K562 (cell line): Measurements from ENCODE around the gene MPRIP. TPM values are rescaled to one million over a fixed set of nuclear protein-coding genes. Genes with fewer than 3 reads are reported as not detected.

Experiments used
- ATAC-seq: fragments of 200-7000 bp; cut with Tn5 transposase; 3 replicates; pipeline ENCODE4 v1.9.1; 2020; ENCODE audit warnings: moderate library complexity
- BruUV-seq: library from RNA; stranded (reverse); fragments of 400-500 nt; replicated peaks from 2 replicates; lab custom pipeline; 2021; lab: Mats Ljungman, UMichigan
- CTCF ChIA-PET: fragments of 300-600 bp; formaldehyde crosslinking; extraction: SDS; loops from one replicate; lab custom pipeline; 2021; ENCODE audit warnings: low intra/inter-chr PET ratio; lab: Yijun Ruan, JAX
- POLR2A ChIA-PET: fragments of 300-600, 350-650 bp; sonication (Branson Sonifier 250); formaldehyde crosslinking; extraction: SDS; loops from one replicate; lab custom pipeline; 2021; ENCODE audit warnings: antibody characterized with exemption, inconsistent platforms; lab: Yijun Ruan, JAX
- DNase-seq, 4 experiments: peaks; one replicate each; pipeline versions ENCODE4 v3.0.0 to v3.0.0-alpha.2; 2011 to 2018; ENCODE audit warnings: low spot score in 3 of 4, mixed read lengths in 3 of 4; ENCODE audit errors: extremely low read depth in 1 of 4
- FAIRE-seq: peaks from 2 replicates; lab custom pipeline; 2011; peaks lifted over from hg19 to GRCh38; lab: Jason Lieb, UNC
- H2AFZ ChIP-seq: 2 replicates; pipeline ENCODE4 v1.6.0; 2011; ENCODE audit warnings: low read depth, low read length, control low read depth, inconsistent platforms
- H3K27ac ChIP-seq: fragments of 200-600 bp; 3 replicates; pipeline ENCODE4 v1.8.0; 2011; ENCODE audit warnings: low read depth, mild to moderate bottlenecking, control low read depth, inconsistent platforms, low read length, moderate library complexity, mixed read lengths; ENCODE audit errors: extremely low read depth
- H3K27me3 ChIP-seq, 2 experiments: fragments of 300-600 bp in 1 of 2; 2 replicates in 1 of 2; 3 replicates in 1 of 2; pipeline versions ENCODE4 v1.6.0 to v1.8.0; 2011; ENCODE audit warnings: inconsistent platforms in 2 of 2, low read length in 2 of 2, mild to moderate bottlenecking in 1 of 2, mixed read lengths in 1 of 2, moderate library complexity in 1 of 2; ENCODE audit not compliant: control insufficient read depth in 2 of 2, insufficient read depth in 2 of 2
- H3K36me3 ChIP-seq: fragments of 300-600 bp; 3 replicates; pipeline ENCODE4 v1.8.0; 2011; ENCODE audit warnings: mild to moderate bottlenecking, low read length, inconsistent platforms; ENCODE audit not compliant: control insufficient read depth, insufficient read depth
- H3K4me1 ChIP-seq, 2 experiments: fragments of 200-600 bp in 1 of 2; replicated peaks in 1 of 2; 2 replicates in 1 of 2; 3 replicates in 1 of 2; pipeline versions ENCODE4 v1.5.1 to v1.8.0; 2011; ENCODE audit warnings: inconsistent platforms in 2 of 2, low read length in 2 of 2, mild to moderate bottlenecking in 1 of 2, mixed read lengths in 1 of 2, moderate library complexity in 1 of 2; ENCODE audit not compliant: control insufficient read depth in 2 of 2, insufficient read depth in 2 of 2
- H3K4me2 ChIP-seq: 2 replicates; pipeline ENCODE4 v1.6.1; 2011; ENCODE audit warnings: low read length, control low read depth, inconsistent platforms, mixed read lengths; ENCODE audit not compliant: insufficient read depth
- H3K4me3 ChIP-seq: fragments of 200-600 bp; sonication (generic), shearing (Covaris generic); 2 replicates; pipeline ENCODE4 v1.5.1; 2016; ENCODE audit warnings: control low read depth, inconsistent platforms
- H3K79me2 ChIP-seq: fragments of 200-600 bp; 3 replicates; pipeline ENCODE4 v1.8.0; 2011; ENCODE audit warnings: low read length, inconsistent platforms; ENCODE audit not compliant: control insufficient read depth, insufficient read depth
- H3K9ac ChIP-seq, 2 experiments: 2 replicates each; pipeline versions ENCODE4 v1.6.0 to v1.6.1; 2011; ENCODE audit warnings: low read depth in 2 of 2, low read length in 2 of 2, control low read depth in 1 of 2, inconsistent platforms in 1 of 2, mild to moderate bottlenecking in 1 of 2, mixed read lengths in 1 of 2; ENCODE audit not compliant: insufficient read depth in 1 of 2
- H3K9me1 ChIP-seq: one replicate; pipeline ENCODE4 v1.6.0; 2011; ENCODE audit warnings: inconsistent platforms, mild to moderate bottlenecking, low read length, moderate library complexity; ENCODE audit not compliant: control insufficient read depth, insufficient read depth
- H3K9me3 ChIP-seq: replicated peaks from 2 replicates; pipeline ENCODE4 v1.5.1; 2011; ENCODE audit warnings: low read depth, low read length, inconsistent platforms; ENCODE audit not compliant: control insufficient read depth, insufficient read depth
- H4K20me1 ChIP-seq: replicated peaks from 2 replicates; pipeline ENCODE4 v1.6.1; 2011; ENCODE audit warnings: low read length, inconsistent platforms, mixed read lengths; ENCODE audit not compliant: control insufficient read depth, insufficient read depth
- CBX1 ChIP-seq: sonication (generic); IDR thresholded peaks from 2 replicates; pipeline ENCODE4 v1.6.1; 2016; ENCODE audit warnings: antibody characterized with exemption, low read depth, mild to moderate bottlenecking
- HLTF ChIP-seq: fragments of 450-650 bp; IDR thresholded peaks from 2 replicates; pipeline ENCODE4 v1.6.1; 2016
- KDM5B ChIP-seq: fragments of 200-600 bp; sonication (generic); IDR thresholded peaks from 2 replicates; pipeline ENCODE4 v1.6.1; 2012; ENCODE audit warnings: low read depth, mild to moderate bottlenecking, moderate library complexity, low read length, control low read depth, inconsistent platforms; ENCODE audit not compliant: insufficient replicate concordance
- MCM2 ChIP-seq: fragments of 450-650 bp; IDR thresholded peaks from 2 replicates; pipeline ENCODE4 v1.6.1; 2017; ENCODE audit warnings: low read depth, mild to moderate bottlenecking
- MXI1 ChIP-seq: IDR thresholded peaks from 2 replicates; pipeline ENCODE4 v1.6.1; 2011; ENCODE audit warnings: low read depth, mild to moderate bottlenecking, improper control_type of control experiment, low read length
- NFRKB ChIP-seq: fragments of 450-650 bp; IDR thresholded peaks from 2 replicates; pipeline ENCODE4 v1.6.1; 2016; ENCODE audit warnings: low read depth
- NR1H2 ChIP-seq: sonication (generic); formaldehyde crosslinking; IDR thresholded peaks from 2 replicates; pipeline ENCODE4 v1.4.0; 2020; ENCODE audit warnings: mild to moderate bottlenecking, missing genetic modification reagents
- RNF2 ChIP-seq: sonication (generic); IDR thresholded peaks from 2 replicates; pipeline ENCODE4 v1.6.1; 2016
- STAT5A ChIP-seq: IDR thresholded peaks from 2 replicates; pipeline ENCODE4 v1.6.1; 2012; ENCODE audit warnings: low read length, inconsistent platforms, borderline replicate concordance
- TCFL5 ChIP-seq: fragments of 250-450 bp; sonication (Bioruptor Pico); conservative IDR thresholded peaks from 2 replicates; pipeline ENCODE4 v1.6.1; 2021; ENCODE audit warnings: mild to moderate bottlenecking, moderate library complexity, matching md5 sums
- ZNF354B ChIP-seq: fragments of 250-450 bp; sonication (Bioruptor Pico); IDR thresholded peaks from 2 replicates; pipeline ENCODE4 v1.4.0; 2020
- ZNF780A ChIP-seq: fragments of 250-450 bp; sonication (Bioruptor Pico); IDR thresholded peaks from 2 replicates; pipeline ENCODE4 v1.5.0; 2021; ENCODE audit warnings: mild to moderate bottlenecking
- WGBS: fragments of 100-300 bp; shearing (Covaris generic); methylation state at CpG from one replicate; pipeline ENCODE4 v1.1.6; 2016; ENCODE audit warnings: low coverage, mixed read lengths; ENCODE audit not compliant: insufficient coverage; ENCODE audit errors: missing lambda C conversion rate; 5-methylcytosine and 5-hydroxymethylcytosine counted together
- in situ Hi-C: fragments of 300-500 bp; cut with MboI; formaldehyde crosslinking; loops from 4 replicates; pipeline ENCODE4 v1.15.0; 2018; ENCODE audit warnings: inconsistent platforms, mixed read lengths
- intact Hi-C: fragments of 100-400 bp; cut with micrococcal nuclease; formaldehyde crosslinking; loops from 2 replicates; pipeline ENCODE4 v1.14.2; 2022
- polyA plus RNA-seq, 8 experiments: library from polyadenylated mRNA; depleted of rRNA in 4 of 8; stranded (reverse) in 5 of 8; unstranded in 3 of 8; fragments of >200 nt; fragmentation: Nextera tagmentation in 2 of 8; fragmentation: Illumina TruSeq in 1 of 8; extraction: Ambion mirVana in 2 of 8; extraction: Trizol in 1 of 8; gene quantifications; 2 replicates each; pipeline versions ENCODE4 v1.2.1 to v1.2.3, GENCODE V29; 2011 to 2014; ENCODE audit warnings: inconsistent platforms in 1 of 8, missing spikeins in 1 of 8
- total RNA-seq, 7 experiments: library from RNA; depleted of rRNA in 6 of 7; stranded (reverse); fragments of >200 nt in 6 of 7; fragmentation: Illumina TruSeq in 2 of 7; extraction: Trizol in 2 of 7; gene quantifications; 2 replicates each; pipeline versions ENCODE4 v1.2.1 to v1.2.3, GENCODE V29; 2011 to 2021; ENCODE audit warnings: low replicate concordance in 1 of 7
- TF ChIP-seq, protein P1 (sequence below): fragments of 450-650 bp; conservative IDR thresholded peaks from 2 replicates; pipeline ENCODE4 v1.6.1; 2016; ENCODE audit warnings: missing genetic modification characterization, low read depth, mild to moderate bottlenecking, missing compliant biosample characterization, moderate library complexity
- TF ChIP-seq, protein P2 (sequence below): fragments of 250-450 bp; sonication (Bioruptor Pico); IDR thresholded peaks from 2 replicates; pipeline ENCODE4 v1.8.0; 2022; ENCODE audit warnings: moderate library complexity, mild to moderate bottlenecking, inconsistent platforms
- TF ChIP-seq, protein P3 (sequence below): fragments of 450-650 bp; IDR thresholded peaks from 2 replicates; pipeline ENCODE4 v1.6.1; 2018; ENCODE audit warnings: mild to moderate bottlenecking, low read depth; ENCODE audit not compliant: partially characterized antibody
- TF ChIP-seq, protein P4 (sequence below): fragments of 250-450 bp; sonication (Bioruptor Pico); IDR thresholded peaks from 2 replicates; pipeline ENCODE4 v1.4.0; 2020; ENCODE audit warnings: borderline replicate concordance
- TF ChIP-seq, protein P5 (sequence below): IDR thresholded peaks from 2 replicates; pipeline ENCODE4 v1.6.1; 2016; ENCODE audit warnings: missing genetic modification characterization, missing compliant biosample characterization

Gene MPRIP
- total and polyA plus RNA-seq, 9 of the 15 experiments (the other 6 are each of a cell fraction or from before 2014, with no cell fraction given): 10.0 to 72.6 (median 30.1) TPM

DNA sequence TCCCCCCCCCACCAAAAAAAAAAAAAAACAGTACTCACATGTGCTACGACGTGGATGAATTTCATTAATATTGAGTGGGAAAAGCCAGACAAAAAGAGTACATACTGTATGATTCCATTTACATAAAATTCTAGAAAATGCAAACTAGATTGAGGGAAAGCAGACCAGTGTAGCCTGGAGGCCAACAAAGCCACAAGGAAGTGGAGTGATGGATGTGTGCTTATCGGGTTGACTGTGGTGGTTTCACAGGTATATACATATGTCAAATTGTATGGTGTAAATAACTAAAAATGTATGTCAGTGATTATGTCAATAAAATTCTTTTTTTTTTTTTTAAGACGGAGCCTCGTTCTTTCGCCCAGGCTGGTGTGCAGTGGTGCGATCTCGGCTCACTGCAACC lies 165.7 kb downstream of the MPRIP start:
- DNase-seq (no peak), FAIRE-seq (no peak), ATAC-seq (no peak)
- H4K20me1 ChIP-seq: no peaks in the 10 kb centered on the region
- POLR2A ChIA-PET: no interaction called here
- H3K36me3 ChIP-seq: peaks cover 29% of the 10 kb centered on the region; the same call in 2 of the 3 replicates
- H3K4me1 ChIP-seq: peaks cover 10 to 37% of the 10 kb centered on the region in 2 experiments; a peak in 4 of 5 replicates
- H3K9ac ChIP-seq: no peak overlapping the region
- no peaks in the 10 kb centered on the region for H3K9me1 ChIP-seq
- H2AFZ ChIP-seq: no peak overlapping the region
- peaks cover 29% of the 10 kb centered on the region for H3K79me2 ChIP-seq
- BruUV-seq: no TSS peak
- no peaks in the 10 kb centered on the region for H3K27me3 ChIP-seq
- WGBS: 42% methylated on average over 3 of the region's 8 CpGs
- CTCF ChIA-PET: no interaction called here
- H3K4me3 ChIP-seq: no peak overlapping the region
- no peaks in the 10 kb centered on the region for H3K9me3 ChIP-seq
- in situ Hi-C loops (no loop called here), intact Hi-C loops (loop anchor here (2.0 kb wide), 1 partner anchor 73 kb away; the partner anchor contains the start of gene COPS3)
- no peak overlapping the region for H3K4me2 ChIP-seq
- no peak overlapping the region for H3K27ac ChIP-seq
- TF ChIP-seq STAT5A (no peak), NFRKB (no peak), HLTF (no peak), MCM2 (no peak), KDM5B (no peak), RNF2 (no peak), MXI1 (no peak), TCFL5 (CRISPR knock-in tag) (no peak), NR1H2 (CRISPR knock-in tag) (no peak), CBX1 (no peak), ZNF354B (CRISPR knock-in tag) (no peak), ZNF780A (CRISPR knock-in tag) (no peak)
- TF ChIP-seq, protein P1, sequence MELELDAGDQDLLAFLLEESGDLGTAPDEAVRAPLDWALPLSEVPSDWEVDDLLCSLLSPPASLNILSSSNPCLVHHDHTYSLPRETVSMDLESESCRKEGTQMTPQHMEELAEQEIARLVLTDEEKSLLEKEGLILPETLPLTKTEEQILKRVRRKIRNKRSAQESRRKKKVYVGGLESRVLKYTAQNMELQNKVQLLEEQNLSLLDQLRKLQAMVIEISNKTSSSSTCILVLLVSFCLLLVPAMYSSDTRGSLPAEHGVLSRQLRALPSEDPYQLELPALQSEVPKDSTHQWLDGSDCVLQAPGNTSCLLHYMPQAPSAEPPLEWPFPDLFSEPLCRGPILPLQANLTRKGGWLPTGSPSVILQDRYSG (tag): no peak
- TF ChIP-seq, protein P2, sequence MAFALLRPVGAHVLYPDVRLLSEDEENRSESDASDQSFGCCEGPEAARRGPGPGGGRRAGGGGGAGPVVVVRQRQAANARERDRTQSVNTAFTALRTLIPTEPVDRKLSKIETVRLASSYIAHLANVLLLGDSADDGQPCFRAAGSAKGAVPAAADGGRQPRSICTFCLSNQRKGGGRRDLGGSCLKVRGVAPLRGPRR: no peak
- TF ChIP-seq, protein P3, sequence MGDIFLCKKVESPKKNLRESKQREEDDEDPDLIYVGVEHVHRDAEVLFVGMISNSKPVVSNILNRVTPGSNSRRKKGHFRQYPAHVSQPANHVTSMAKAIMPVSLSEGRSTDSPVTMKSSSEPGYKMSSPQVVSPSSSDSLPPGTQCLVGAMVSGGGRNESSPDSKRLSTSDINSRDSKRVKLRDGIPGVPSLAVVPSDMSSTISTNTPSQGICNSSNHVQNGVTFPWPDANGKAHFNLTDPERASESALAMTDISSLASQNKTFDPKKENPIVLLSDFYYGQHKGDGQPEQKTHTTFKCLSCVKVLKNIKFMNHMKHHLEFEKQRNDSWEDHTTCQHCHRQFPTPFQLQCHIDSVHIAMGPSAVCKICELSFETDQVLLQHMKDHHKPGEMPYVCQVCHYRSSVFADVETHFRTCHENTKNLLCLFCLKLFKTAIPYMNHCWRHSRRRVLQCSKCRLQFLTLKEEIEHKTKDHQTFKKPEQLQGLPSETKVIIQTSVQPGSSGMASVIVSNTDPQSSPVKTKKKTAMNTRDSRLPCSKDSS: no peak
- TF ChIP-seq, protein P4, sequence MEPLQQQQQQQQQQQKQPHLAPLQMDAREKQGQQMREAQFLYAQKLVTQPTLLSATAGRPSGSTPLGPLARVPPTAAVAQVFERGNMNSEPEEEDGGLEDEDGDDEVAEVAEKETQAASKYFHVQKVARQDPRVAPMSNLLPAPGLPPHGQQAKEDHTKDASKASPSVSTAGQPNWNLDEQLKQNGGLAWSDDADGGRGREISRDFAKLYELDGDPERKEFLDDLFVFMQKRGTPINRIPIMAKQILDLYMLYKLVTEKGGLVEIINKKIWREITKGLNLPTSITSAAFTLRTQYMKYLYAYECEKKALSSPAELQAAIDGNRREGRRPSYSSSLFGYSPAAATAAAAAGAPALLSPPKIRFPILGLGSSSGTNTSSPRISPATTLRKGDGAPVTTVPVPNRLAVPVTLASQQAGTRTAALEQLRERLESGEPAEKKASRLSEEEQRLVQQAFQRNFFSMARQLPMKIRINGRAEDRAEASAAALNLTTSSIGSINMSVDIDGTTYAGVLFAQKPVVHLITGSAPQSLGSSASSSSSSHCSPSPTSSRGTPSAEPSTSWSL (CRISPR knock-in tag): no peak
- TF ChIP-seq, protein P5, sequence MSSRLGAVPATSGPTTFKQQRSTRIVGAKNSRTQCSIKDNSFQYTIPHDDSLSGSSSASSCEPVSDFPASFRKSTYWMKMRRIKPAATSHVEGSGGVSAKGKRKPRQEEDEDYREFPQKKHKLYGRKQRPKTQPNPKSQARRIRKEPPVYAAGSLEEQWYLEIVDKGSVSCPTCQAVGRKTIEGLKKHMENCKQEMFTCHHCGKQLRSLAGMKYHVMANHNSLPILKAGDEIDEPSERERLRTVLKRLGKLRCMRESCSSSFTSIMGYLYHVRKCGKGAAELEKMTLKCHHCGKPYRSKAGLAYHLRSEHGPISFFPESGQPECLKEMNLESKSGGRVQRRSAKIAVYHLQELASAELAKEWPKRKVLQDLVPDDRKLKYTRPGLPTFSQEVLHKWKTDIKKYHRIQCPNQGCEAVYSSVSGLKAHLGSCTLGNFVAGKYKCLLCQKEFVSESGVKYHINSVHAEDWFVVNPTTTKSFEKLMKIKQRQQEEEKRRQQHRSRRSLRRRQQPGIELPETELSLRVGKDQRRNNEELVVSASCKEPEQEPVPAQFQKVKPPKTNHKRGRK: no peak
